DOHH2 (cell line): ENCODE measurements around the gene NUP93.

ENCODE experiments used
- CTCF ChIP-seq: fragments of 200-600 bp; sonication (generic); IDR thresholded peaks from one replicate; pipeline ENCODE4 v1.5.1; 2014; ENCODE audit warnings: antibody characterized with exemption, mild to moderate bottlenecking, low read depth, low read length; ENCODE audit not compliant: poor library complexity, severe bottlenecking
- EZH2phosphoT487 ChIP-seq: fragments of 200-600 bp; sonication (generic); IDR thresholded peaks from 2 replicates; pipeline ENCODE4 v1.6.1; 2017; ENCODE audit warnings: borderline replicate concordance, mild to moderate bottlenecking, antibody characterized with exemption, low read length, moderate library complexity, mixed read lengths

GRCh38 chr16:56858374-56858773, 128.4 kb downstream of the NUP93 start:
- no peak for TF ChIP-seq CTCF
- no peak for TF ChIP-seq EZH2phosphoT487
